Tibial nerve (tissue), 3 donors: ENCODE measurements around the gene COQ4.

Source experiments
- CTCF ChIP-seq, 5 experiments: fragments of 200-600 bp in 3 of 5; fragments of 450-650 bp in 2 of 5; sonication (generic) in 3 of 5; IDR thresholded peaks; one replicate each; pipeline ENCODE4 v1.5.1; 2016 to 2019; ENCODE audit warnings: antibody characterized with exemption in 5 of 5, mild to moderate bottlenecking in 3 of 5, moderate library complexity in 2 of 5
- POLR2A ChIP-seq, 2 donors: fragments of 450-650 bp; IDR thresholded peaks; one replicate each; pipeline ENCODE4 v1.6.1; 2017; ENCODE audit warnings: antibody characterized with exemption in 2 of 2, mild to moderate bottlenecking in 2 of 2, moderate library complexity in 2 of 2

- TF ChIP-seq CTCF (IDR thresholded peaks at IDR 0.05) (no peak), POLR2A (IDR thresholded peaks at IDR 0.05) (no peak)
Observed at GRCh38 chr9:128382261-128382660, 59.6 kb downstream of the COQ4 start.
